Erythroblast (primary cell): Measurements from ENCODE around the gene PTPRN2.

Source experiments
- DNase-seq, 2 experiments: peaks; one replicate each; lab custom pipeline; 2025; lab: John Stamatoyannopoulos, UW
- GATA1 ChIP-seq: IDR thresholded peaks from 2 replicates; pipeline ENCODE4 v1.6.1; 2011; ENCODE audit warnings: low read depth, mild to moderate bottlenecking, control low read depth, low read length, moderate library complexity
- POLR2A ChIP-seq: IDR thresholded peaks from 2 replicates; pipeline ENCODE4 v1.6.1; 2011; ENCODE audit warnings: mild to moderate bottlenecking, low read length

The PTPRN2 gene

DNA sequence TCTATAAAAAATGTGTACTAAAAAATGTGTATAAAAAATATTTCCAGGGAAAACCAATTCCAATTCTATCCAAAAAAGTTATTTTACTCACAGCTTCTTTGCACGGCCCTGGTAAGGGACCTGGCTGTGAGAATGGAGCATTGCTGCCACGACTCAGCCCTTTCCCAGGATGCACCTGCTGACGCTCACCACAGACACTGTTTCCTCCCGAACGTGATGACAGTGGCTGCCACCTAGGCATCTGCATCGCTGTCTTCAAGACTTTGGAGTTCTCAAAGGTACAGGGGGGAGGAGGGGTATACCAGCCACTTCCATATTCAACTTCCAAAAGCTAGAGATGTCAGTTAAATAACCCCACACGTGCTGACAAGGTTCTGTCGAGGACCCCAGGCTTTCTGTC lies 23.9 kb upstream of the PTPRN2 start:
- TF ChIP-seq GATA1: no peak
- TF ChIP-seq POLR2A: no peak
- DNase-seq: no peak

DNA sequence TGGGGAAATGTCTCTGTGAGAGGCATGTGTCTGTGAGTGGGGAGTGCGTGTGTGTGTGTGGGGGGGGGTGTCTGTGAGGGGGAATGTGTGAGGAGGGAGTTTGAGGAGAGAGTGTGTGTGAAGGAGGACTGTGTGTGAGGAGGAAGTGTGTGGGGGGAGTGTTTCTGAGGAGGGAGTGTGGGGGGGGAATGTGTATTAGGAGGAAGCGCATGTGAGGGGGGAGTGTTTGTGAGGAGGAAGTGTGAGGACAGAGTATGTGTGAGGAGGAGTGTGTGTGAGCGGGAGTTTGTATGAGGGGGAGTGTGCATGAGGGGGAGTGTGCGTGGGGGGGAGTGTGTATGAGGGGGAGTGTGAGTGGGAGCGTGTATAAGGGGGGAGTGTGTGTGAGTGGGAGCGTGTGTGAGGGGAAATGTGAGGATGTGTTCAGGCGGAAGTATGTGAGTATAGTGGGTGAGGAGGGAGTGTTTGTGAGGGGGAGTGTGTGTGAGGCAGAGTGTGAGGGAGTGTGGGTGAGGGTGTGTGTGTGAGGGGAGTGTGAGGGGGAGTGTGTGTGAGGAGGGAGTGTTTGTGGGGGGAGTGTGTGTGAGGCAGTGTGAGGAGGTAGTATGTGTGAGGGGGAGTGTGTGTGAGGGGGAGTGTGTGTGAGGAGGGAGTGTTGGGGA lies 21.8 kb upstream of the PTPRN2 start:
- DNase-seq: no peak
- TF ChIP-seq POLR2A: no peak
- no peak for TF ChIP-seq GATA1

DNA sequence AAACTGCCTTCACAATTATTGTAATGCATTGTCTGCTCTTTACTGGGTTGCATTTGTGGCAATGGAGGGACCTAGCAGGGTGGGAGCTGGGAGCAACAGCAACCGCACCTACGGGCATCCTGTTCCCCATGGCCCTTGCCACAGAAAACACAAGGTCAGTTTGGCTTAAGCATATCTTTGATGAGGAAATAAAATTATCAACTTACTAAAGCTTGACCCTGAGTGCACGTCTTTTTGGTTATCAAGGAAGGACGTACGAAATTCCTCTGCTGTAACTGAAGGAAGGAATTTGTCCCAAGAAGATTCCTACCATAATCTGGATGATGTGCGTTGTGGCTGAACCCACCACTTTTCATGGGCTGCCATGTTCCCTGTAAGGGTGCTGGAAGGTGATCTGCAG lies 19.9 kb upstream of the PTPRN2 start:
- TF ChIP-seq GATA1 (no peak), POLR2A (no peak)
- no peak for DNase-seq

DNA sequence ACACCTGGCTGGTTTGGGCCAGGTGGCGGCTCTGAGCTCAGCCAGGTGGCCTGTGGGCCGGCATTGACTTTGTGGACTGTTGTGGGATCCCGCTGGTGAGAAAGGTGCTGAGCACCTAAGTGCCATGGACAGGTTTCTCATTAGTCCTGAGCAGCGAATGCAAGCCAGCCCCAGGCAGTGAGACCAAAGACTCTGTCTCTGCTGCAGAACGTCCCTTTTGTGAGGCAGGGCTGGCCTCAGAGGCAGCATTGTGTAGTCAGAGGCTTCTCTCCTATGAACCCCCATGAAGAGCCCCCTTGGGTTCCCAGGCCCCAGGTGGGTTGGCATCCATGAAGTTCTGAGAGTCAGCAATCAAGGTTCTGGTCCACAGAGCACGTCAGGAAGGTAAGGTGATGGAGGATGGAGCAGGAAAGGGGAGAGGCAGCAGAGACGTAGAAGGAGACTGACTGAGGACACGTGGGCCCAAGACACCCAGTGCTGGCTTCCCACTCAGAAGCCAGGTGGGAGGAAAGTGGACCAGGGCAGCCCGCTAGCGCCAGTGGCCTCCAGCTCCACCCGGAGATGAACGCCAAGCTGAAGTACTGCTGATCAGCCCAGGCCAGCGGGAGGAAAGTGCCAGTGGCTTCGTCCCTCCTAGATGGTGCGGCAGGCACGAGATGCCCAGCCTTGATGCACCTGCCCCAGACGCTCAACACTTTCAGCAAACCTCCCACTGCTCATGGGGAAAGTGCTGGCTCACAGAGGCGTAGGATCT lies 19.2 kb upstream of the PTPRN2 start:
- no peak for TF ChIP-seq POLR2A
- no peak for TF ChIP-seq GATA1
- DNase-seq: no peak

DNA sequence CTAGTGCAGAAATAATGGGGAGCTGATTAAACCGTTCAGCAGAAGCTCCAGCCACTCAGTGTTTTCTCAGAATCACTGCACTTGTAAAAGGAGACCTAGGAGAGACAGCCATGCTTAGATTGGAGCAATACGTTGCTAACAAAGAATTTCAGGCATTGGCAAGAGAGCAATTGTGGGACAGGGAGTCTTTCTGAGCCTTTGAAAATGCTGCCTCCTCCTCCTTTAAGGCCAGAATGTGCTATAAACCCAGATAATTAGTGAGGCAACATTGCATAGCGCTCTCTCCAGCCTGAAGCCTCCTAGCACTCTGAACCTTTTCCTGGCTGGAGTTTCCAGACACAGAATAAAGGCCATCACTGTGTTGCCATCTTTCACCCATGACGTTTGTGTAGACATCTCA lies 18.5 kb upstream of the PTPRN2 start:
- TF ChIP-seq GATA1: no peak
- TF ChIP-seq POLR2A: no peak
- no peak for DNase-seq

DNA sequence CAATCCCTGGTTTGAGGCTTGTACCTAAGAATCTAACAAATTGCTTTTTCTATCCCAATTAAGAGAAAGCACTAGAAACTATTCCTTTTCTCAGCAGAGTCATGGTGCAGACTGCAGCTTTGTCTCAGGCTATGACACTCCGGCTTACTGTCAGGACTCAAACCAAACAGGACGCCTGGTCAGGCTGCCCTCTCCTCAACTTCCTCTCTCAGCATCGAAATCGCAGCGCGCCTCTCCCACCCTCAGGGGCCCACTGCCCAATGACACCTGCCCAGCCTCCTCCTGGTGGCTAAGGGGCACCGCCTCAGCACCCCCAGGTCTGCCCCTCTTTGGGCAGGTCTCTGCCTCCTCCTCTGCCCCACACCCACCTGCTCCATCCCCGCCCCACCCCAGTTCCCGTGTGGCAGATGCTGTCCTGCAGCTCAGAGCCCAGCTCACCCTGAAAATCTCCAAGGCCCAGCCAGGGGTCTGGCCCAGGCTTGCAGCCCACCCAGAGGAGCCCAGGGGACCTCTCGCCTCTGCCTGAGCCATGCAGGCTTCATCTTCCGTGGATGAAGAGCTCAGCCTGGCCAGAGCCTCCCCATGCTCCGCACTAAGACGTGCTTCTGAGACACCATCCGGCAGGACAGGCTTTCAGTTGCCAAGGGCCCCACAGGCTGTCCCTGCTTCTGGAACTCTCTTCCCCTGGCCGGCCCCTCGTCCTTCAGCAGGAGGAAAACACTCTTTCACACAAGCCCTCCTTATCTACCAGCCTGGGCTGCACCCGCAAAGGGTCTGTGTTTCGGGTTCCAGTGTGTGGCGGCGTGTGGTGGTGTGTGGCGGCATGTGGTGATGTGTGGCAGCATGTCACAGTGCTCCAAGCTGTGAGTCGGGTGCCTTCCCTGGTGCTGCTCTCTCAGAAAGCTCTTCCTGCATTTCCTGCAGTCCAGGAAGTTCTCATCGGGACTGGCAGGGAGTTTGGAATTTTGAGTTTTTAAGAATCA lies 16.4 kb upstream of the PTPRN2 start:
- TF ChIP-seq POLR2A: no peak
- TF ChIP-seq GATA1: no peak
- no peak for DNase-seq

DNA sequence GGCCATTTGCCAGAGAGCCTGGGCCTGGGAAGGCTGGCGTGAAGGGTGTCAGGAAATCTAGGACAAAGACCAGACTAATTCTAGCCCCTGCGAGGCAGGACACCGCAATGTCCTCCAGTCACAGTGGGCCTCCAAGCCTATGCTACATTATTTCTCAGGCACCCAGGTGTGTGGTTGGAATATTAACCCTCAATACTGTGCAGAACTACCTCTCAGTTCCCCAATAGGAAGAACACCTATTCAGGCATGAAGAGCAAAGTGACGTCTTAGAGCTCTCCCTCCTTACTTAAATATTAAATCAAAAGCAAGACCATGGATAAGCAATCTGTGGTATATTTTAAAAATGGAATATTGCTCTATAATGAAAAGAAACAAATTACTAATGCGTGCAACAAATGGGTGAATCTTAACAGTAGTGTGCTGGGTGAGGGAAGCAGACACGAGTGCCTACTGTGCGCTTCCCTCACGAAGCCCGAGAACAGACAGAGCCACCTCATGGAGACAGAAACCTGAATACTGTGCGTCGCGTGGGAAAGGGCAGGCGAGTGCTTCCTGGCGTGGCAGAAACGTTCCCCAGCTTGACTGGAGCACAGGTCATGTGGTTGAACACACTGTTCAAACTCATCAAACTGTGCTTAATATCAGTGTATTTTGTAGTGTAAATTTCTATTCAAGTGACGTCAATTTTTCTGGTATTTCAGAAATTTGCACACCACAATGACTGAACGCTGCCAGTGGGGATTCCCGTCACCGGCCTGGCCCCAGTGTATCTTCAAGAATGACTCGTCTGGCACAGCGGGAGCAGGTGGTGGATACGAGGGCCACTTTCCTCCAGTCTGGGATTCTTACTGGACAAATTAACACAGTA lies 15.5 kb upstream of the PTPRN2 start:
- DNase-seq: no peak
- TF ChIP-seq GATA1 (no peak), POLR2A (no peak)

DNA sequence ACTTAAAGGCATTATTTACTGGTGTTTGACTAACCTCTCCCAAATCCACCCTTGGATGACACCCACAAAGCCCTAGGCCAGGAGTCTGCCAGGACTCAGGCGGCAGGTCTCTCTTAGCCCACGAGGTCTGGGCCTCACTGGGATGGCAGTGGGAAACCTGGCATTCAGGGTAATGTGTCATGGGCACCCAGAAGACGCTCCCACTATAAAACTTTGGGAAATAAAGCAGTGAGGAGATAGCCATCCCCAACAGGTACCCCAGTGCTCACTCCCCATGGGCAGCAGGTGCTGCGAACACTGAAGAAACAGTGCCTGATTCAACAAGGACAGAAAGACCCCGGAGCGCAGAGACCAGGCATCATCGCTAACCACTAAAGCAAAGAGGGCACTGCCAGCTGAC lies 14.4 kb upstream of the PTPRN2 start:
- TF ChIP-seq POLR2A (no peak), GATA1 (no peak)

DNA sequence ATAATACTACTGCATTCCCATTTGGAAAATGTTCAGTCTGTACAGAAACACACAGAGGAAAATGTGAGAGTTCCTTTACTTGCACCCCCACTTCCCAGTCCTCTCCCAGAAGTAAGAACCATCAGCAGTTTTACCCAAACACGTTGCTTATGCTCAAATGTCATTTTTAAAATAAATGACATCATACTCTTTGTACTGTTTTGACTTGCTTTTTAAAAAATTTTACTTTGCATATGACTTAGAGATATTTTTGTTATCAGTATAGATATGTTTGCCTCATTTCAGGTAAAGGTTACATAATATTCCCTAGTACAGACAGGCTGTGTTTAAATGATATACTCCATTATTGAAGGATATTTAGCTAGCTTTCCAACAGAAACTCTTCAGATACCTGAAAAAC lies 13.5 kb upstream of the PTPRN2 start:
- DNase-seq: no peak
- no peak for TF ChIP-seq POLR2A
- TF ChIP-seq GATA1: no peak

More for the DNA sequence above, 14.4 kb upstream of the PTPRN2 start:
- DNase-seq: no peak

DNA sequence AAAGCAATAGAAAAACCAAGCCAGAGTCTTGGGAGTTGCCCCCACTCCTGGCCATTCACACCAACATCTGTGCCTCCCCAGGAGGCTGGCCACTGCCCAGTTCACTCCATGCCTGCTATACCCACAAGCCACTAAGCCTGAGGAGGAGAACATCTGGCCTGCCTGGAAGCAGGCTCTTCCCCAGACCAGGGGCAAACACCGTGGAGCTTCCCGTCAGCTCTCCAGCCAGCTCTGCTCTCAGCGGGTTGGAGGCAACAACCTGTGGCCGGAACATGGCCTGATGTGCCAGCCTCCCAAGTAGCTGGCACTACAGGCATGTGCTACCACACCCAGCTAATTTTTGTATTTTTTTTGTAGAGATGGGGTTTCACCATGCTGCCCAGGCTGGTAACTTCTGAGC lies 9.1 kb upstream of the PTPRN2 start:
- no peak for TF ChIP-seq POLR2A
- TF ChIP-seq GATA1: no peak
- no peak for DNase-seq

DNA sequence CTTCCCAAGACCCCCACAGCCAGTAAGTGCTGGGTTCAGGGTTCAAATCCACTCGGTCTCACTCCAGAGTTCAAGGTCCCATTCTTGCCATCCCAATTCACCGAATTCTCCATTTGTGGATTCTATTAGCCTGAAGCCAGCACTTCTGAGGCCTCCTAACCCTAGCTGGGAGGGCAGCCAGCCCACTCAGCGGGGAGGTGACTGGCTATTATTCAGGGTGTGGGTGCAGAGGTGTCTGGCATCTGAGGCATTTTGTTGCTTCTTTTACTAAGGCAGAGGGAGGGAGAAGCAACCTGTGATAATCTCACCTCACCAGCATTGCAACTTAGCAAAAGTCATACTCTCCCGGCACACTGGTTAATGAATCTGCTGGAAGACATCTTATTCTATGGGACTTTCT lies 8.7 kb upstream of the PTPRN2 start:
- DNase-seq: no peak
- TF ChIP-seq GATA1: no peak

DNA sequence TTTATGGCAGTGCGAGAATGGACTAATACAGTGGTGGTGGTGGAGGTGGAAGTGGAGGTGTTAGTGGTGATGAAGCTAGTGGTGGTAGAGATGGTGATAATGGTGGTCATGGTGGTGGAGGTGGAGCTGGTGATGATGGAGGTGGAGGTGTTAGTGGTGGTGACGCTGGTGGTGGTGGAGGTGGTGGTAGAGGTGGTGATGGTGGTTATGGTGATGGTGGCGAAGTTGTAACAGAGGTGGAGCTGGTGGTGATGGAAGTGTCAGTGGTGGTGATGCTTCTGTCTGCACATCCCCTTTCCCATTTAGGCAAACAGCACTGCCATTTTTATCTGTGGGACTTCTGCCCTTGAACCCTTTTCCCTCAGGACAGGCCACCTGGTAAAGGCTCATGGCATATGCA lies 7.4 kb upstream of the PTPRN2 start:
- TF ChIP-seq GATA1 (no peak), POLR2A (no peak)
- DNase-seq: no peak

DNA sequence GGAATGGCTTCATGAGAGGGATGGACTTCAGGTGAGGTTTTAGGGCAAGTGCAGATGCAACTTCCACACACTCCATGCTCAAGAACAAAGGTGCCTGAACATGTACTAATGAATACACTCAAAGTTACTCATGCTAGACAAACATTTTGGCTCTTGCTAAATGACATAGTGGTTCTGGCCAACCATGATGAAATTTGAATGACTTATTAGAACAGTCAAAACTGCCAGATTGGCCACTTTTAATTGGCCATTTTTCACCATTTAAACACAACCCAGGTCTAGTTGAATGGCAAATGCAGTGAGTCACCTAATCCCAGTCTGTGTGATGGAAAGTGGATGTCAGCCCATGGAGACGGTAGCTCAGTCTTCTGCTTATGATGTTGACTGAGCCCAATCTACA lies 4.9 kb upstream of the PTPRN2 start:
- TF ChIP-seq POLR2A (no peak), GATA1 (no peak)
- no peak for DNase-seq
